Neural crest cell (in vitro differentiated cells): ENCODE results near the gene TTC39B. TPM values are rescaled to one million over a fixed set of nuclear protein-coding genes. Genes with fewer than 3 reads are reported as not detected.

Source experiments
- DNase-seq: peaks from one replicate; pipeline ENCODE4 v3.0.0; 2021; ENCODE audit warnings: low read depth, mixed read lengths, low spot score
- H3K27ac Mint-ChIP-seq: one replicate; pipeline ENCODE4 v1.8.0; 2021; ENCODE audit warnings: mild to moderate bottlenecking, mixed read lengths; ENCODE audit not compliant: unreplicated experiment
- H3K27me3 Mint-ChIP-seq: 2 replicates; pipeline ENCODE4 v1.8.0; 2021; ENCODE audit warnings: low read depth, mild to moderate bottlenecking, mixed read lengths
- H3K36me3 Mint-ChIP-seq: 2 replicates; pipeline ENCODE4 v1.8.0; 2021; ENCODE audit warnings: low read depth, mild to moderate bottlenecking, mixed read lengths
- H3K4me1 Mint-ChIP-seq: 2 replicates; pipeline ENCODE4 v1.8.0; 2021; ENCODE audit warnings: mixed read lengths
- H3K4me3 Mint-ChIP-seq: one replicate; pipeline ENCODE4 v1.8.0; 2021; ENCODE audit warnings: mild to moderate bottlenecking, mixed read lengths
- H3K9me3 Mint-ChIP-seq: 2 replicates; pipeline ENCODE4 v1.8.0; 2021; ENCODE audit warnings: mixed read lengths
- total RNA-seq: library from RNA; stranded (reverse); gene quantifications from 2 replicates; pipeline ENCODE4 v1.2.1, GENCODE V29; 2021
- TF ChIP-seq, protein P1 (sequence below): fragments of 200-600 bp; sonication (generic); conservative IDR thresholded peaks from 2 replicates; pipeline ENCODE4 v1.5.0; 2021; ENCODE audit warnings: antibody characterized with exemption, mild to moderate bottlenecking

TTC39B gene
- total RNA-seq, 1 donor from 2014 or later, result 3.7 TPM

DNA sequence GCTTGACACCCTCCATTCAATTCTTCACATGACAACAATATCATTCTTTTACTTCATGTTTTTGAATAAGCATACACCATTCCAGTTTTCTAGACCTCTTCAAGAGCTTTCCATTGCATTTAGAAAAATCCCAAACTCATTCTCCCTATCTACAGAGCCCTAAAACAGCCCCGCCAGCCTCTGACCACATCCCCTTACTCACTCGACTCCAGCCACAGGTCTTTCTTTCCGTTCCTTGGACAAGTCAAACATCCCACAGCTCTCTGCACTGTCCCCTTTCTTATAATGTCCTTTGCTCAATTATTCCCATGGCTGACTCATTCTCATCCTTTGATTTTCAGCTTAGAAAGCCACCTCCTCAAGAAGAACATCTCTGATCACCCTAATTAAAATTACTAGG, 38.2 kb downstream of the TTC39B start:
- TF ChIP-seq, protein P1, sequence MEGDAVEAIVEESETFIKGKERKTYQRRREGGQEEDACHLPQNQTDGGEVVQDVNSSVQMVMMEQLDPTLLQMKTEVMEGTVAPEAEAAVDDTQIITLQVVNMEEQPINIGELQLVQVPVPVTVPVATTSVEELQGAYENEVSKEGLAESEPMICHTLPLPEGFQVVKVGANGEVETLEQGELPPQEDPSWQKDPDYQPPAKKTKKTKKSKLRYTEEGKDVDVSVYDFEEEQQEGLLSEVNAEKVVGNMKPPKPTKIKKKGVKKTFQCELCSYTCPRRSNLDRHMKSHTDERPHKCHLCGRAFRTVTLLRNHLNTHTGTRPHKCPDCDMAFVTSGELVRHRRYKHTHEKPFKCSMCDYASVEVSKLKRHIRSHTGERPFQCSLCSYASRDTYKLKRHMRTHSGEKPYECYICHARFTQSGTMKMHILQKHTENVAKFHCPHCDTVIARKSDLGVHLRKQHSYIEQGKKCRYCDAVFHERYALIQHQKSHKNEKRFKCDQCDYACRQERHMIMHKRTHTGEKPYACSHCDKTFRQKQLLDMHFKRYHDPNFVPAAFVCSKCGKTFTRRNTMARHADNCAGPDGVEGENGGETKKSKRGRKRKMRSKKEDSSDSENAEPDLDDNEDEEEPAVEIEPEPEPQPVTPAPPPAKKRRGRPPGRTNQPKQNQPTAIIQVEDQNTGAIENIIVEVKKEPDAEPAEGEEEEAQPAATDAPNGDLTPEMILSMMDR, result no peak
- Mint-ChIP-seq H3K4me1 (no peaks in the 10 kb centered on the region), H3K27ac (no peak overlapping the region), H3K36me3 (no peaks in the 10 kb centered on the region), H3K27me3 (no peaks in the 10 kb centered on the region), H3K9me3 (no peaks in the 10 kb centered on the region), H3K4me3 (no peak overlapping the region)
- no peak for DNase-seq

DNA sequence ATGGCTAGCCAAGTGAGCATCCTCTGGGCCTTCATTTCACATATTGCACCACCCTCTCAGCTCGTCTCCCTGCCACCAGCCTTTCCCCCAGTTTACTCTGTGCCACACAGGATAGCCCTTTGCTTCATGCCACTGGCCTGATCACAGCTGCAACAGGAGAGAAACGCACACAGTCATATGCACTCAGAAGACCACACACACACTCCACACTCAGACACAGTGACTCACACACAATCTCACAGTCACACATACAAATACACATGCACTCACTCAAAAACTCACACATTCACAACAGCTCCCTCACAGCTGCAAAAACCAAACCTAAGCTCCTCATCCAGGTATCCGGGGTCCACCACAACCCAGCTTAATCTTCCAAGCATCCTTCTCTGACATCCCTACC, 38.7 kb downstream of the TTC39B start:
- no peak for DNase-seq
- Mint-ChIP-seq H3K27ac (peak overlapping the region; percentile 44), H3K9me3 (no peaks in the 10 kb centered on the region), H3K4me3 (no peak overlapping the region), H3K27me3 (no peaks in the 10 kb centered on the region), H3K36me3 (no peaks in the 10 kb centered on the region), H3K4me1 (no peaks in the 10 kb centered on the region)
- TF ChIP-seq, protein P1, result no peak

DNA sequence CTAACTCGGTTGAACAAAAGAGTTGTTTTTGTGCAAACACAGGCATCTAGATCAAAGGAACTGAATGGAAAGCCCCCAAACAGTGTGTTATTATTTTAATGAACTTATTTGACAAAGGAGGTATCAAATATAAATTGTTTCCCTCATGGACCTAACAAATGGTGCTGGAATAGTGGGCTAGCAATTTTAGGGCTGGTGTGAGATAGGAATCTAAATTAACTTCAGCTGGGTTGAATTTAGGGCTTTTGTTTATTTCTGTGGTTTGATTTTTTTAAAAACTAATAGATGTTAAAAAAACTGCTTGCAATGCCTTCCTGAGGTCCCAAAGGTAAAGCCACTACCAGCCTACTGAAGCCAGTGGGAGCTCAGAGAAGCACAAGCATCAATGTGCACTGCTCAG, 42.1 kb downstream of the TTC39B start:
- no peaks in the 10 kb centered on the region for H3K36me3 Mint-ChIP-seq
- H3K4me3 Mint-ChIP-seq, result no peak overlapping the region
- no peaks in the 10 kb centered on the region for H3K4me1 Mint-ChIP-seq
- no peak for DNase-seq
- no peak overlapping the region for H3K27ac Mint-ChIP-seq
- H3K27me3 Mint-ChIP-seq, result no peaks in the 10 kb centered on the region
- no peaks in the 10 kb centered on the region for H3K9me3 Mint-ChIP-seq
- TF ChIP-seq, protein P1, result no peak

DNA sequence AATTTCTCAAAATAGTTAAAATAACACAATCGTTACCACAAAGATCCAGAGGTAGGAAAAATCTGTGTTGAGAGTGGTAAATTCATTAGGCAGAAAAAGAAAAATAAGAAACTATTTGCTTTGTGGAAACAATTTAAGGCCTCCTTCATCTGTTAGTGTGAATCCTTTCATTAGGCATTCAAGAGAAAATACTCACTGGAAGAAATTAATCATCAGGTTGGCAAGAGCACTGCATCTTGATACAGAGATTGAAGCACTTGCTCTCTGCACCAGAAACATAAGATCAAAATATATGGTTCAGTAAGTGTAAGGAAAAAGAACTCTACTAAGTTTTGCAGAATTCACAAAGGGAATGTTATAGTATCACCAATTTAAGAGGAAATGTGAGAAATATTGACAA, 44.4 kb downstream of the TTC39B start:
- TF ChIP-seq, protein P1, result no peak
- H3K36me3 Mint-ChIP-seq, result no peaks in the 10 kb centered on the region
- no peaks in the 10 kb centered on the region for H3K27me3 Mint-ChIP-seq
- no peak for DNase-seq
- no peak overlapping the region for H3K27ac Mint-ChIP-seq
- no peaks in the 10 kb centered on the region for H3K9me3 Mint-ChIP-seq
- H3K4me1 Mint-ChIP-seq, result no peaks in the 10 kb centered on the region
- no peak overlapping the region for H3K4me3 Mint-ChIP-seq

DNA sequence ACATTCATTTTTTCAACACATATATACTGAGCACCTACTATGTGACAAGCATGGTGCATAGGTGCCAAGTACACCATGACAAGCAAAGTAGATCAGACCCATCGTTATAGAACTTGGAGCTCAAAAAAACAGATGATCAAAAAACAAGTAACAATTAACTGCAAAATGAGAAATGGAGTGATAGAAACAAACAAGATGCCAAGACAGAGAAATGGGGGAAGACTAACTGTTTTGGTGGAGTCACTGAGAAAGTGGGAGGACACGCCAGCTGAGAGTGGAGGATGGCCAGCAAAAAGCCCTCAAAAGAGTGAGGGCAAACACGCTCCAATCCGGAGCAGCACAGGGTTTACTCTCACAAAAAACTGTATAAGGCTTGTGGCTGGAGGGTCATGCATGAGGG, 50.6 kb downstream of the TTC39B start:
- no peak for DNase-seq
- H3K4me3 Mint-ChIP-seq, result no peak overlapping the region
- no peak overlapping the region for H3K27ac Mint-ChIP-seq
- no peaks in the 10 kb centered on the region for H3K27me3 Mint-ChIP-seq
- no peaks in the 10 kb centered on the region for H3K4me1 Mint-ChIP-seq
- TF ChIP-seq, protein P1, result no peak
- H3K36me3 Mint-ChIP-seq, result no peaks in the 10 kb centered on the region
- no peaks in the 10 kb centered on the region for H3K9me3 Mint-ChIP-seq

DNA sequence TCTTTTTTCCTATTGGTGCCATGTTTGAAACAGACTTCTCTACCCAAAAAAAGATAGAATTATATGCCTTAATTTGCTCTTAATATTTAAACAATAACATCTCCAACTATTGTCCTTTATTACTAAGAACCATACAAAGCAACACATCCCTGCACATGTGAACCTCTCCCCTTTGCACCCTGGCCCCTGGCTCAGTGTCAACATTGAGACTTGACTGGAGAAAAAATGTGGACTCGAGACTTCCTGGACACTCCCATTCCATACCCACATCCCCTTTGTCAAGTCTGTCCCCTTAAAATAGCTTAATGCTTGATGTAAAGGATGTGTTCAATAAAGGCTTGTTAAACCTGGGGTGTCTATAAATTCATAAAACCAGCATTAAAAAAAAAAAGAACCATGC, 53.2 kb downstream of the TTC39B start:
- TF ChIP-seq, protein P1, result no peak
- Mint-ChIP-seq H3K4me3 (no peak overlapping the region), H3K4me1 (peaks cover 14% of the 10 kb centered on the region), H3K36me3 (no peaks in the 10 kb centered on the region), H3K27ac (no peak overlapping the region), H3K27me3 (no peaks in the 10 kb centered on the region), H3K9me3 (no peaks in the 10 kb centered on the region)
- no peak for DNase-seq
